Activated B cell treated with CpG ODN at 0.5 μM for 24 hours (primary cell): ENCODE results near the gene NMNAT3. TPM values are rescaled to one million over a fixed set of nuclear protein-coding genes. Genes with fewer than 3 reads are reported as not detected.
"Not testable (repeated sequence)": the region's sequence is repeated elsewhere in the genome, so short reads cannot be mapped to it uniquely, and the experiment has no call there.

Source experiments
- ATAC-seq: fragments of 200-7000 bp; cut with Tn5 transposase; one replicate; pipeline ENCODE4 v1.10.0; 2021; ENCODE audit warnings: low read depth, mild to moderate bottlenecking, moderate library complexity
- CTCF ChIA-PET: fragments of 350-600 bp; sonication (Branson Sonifier 250); formaldehyde crosslinking; loops from one replicate; lab custom pipeline; 2021; ENCODE audit warnings: antibody characterized with exemption; lab: Charles Lee
- POLR2A ChIA-PET: fragments of 350-600 bp; sonication (Branson Sonifier 250); formaldehyde crosslinking; loops from one replicate; lab custom pipeline; 2021; ENCODE audit warnings: antibody characterized with exemption; lab: Charles Lee
- DNase-seq: peaks from one replicate; pipeline ENCODE4 v3.0.0; 2022
- H3K27ac Mint-ChIP-seq: one replicate; pipeline ENCODE4 v1.8.0; 2020; ENCODE audit warnings: mixed read lengths
- H3K27me3 Mint-ChIP-seq: one replicate; pipeline ENCODE4 v1.8.0; 2021; ENCODE audit warnings: mixed read lengths
- H3K36me3 Mint-ChIP-seq: one replicate; pipeline ENCODE4 v1.8.0; 2021; ENCODE audit warnings: low read depth, mixed read lengths
- H3K4me1 Mint-ChIP-seq: one replicate; pipeline ENCODE4 v1.8.0; 2021; ENCODE audit warnings: mixed read lengths
- H3K4me3 Mint-ChIP-seq: one replicate; pipeline ENCODE4 v1.8.0; 2020; ENCODE audit warnings: mild to moderate bottlenecking, mixed read lengths
- H3K9me3 Mint-ChIP-seq: one replicate; pipeline ENCODE4 v1.8.0; 2020; ENCODE audit warnings: mixed read lengths
- intact Hi-C: fragments of 100-400 bp; cut with micrococcal nuclease; formaldehyde crosslinking; loops from one replicate; pipeline ENCODE4 v1.15.1; 2024
- total RNA-seq: library from RNA; stranded (reverse); gene quantifications from 2 replicates; pipeline ENCODE4 v1.2.3, GENCODE V29; 2022
- TF ChIP-seq, protein P1 (sequence below): fragments of 200-600 bp; IDR thresholded peaks from one replicate; pipeline ENCODE4 v1.8.0; 2022; ENCODE audit warnings: antibody characterized with exemption, mild to moderate bottlenecking

NMNAT3 gene
- total RNA-seq, 1 donor from 2014 or later: 1.1 TPM

GRCh38 chr3:139588450-139588849 lies 89.3 kb downstream of the NMNAT3 start:
- CTCF ChIA-PET: no interaction called here
- no peaks in the 10 kb centered on the region for H3K27me3 Mint-ChIP-seq
- no peak overlapping the region for H3K4me3 Mint-ChIP-seq
- POLR2A ChIA-PET: no interaction called here
- H3K4me1 Mint-ChIP-seq: no peaks in the 10 kb centered on the region
- ATAC-seq (no peak), DNase-seq (no peak)
- no peaks in the 10 kb centered on the region for H3K36me3 Mint-ChIP-seq
- no peaks in the 10 kb centered on the region for H3K9me3 Mint-ChIP-seq
- intact Hi-C loops: no loop called here
- TF ChIP-seq, protein P1, sequence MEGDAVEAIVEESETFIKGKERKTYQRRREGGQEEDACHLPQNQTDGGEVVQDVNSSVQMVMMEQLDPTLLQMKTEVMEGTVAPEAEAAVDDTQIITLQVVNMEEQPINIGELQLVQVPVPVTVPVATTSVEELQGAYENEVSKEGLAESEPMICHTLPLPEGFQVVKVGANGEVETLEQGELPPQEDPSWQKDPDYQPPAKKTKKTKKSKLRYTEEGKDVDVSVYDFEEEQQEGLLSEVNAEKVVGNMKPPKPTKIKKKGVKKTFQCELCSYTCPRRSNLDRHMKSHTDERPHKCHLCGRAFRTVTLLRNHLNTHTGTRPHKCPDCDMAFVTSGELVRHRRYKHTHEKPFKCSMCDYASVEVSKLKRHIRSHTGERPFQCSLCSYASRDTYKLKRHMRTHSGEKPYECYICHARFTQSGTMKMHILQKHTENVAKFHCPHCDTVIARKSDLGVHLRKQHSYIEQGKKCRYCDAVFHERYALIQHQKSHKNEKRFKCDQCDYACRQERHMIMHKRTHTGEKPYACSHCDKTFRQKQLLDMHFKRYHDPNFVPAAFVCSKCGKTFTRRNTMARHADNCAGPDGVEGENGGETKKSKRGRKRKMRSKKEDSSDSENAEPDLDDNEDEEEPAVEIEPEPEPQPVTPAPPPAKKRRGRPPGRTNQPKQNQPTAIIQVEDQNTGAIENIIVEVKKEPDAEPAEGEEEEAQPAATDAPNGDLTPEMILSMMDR: no peak
- H3K27ac Mint-ChIP-seq: no peak overlapping the region

GRCh38 chr3:139587797-139588196 lies 90.0 kb downstream of the NMNAT3 start:
- ATAC-seq (no peak), DNase-seq (no peak)
- POLR2A ChIA-PET: no interaction called here
- H3K27ac Mint-ChIP-seq: no peak overlapping the region
- CTCF ChIA-PET: no interaction called here
- intact Hi-C loops: no loop called here
- no peaks in the 10 kb centered on the region for H3K27me3 Mint-ChIP-seq
- H3K36me3 Mint-ChIP-seq: no peaks in the 10 kb centered on the region
- no peaks in the 10 kb centered on the region for H3K9me3 Mint-ChIP-seq
- no peak overlapping the region for H3K4me3 Mint-ChIP-seq
- TF ChIP-seq, protein P1: no peak
- no peaks in the 10 kb centered on the region for H3K4me1 Mint-ChIP-seq

GRCh38 chr3:139586420-139587017 lies 91.3 kb downstream of the NMNAT3 start:
- H3K4me1 Mint-ChIP-seq: no peaks in the 10 kb centered on the region
- no peaks in the 10 kb centered on the region for H3K27me3 Mint-ChIP-seq
- H3K27ac Mint-ChIP-seq: no peak overlapping the region
- ATAC-seq (no peak), DNase-seq (no peak)
- no peaks in the 10 kb centered on the region for H3K36me3 Mint-ChIP-seq
- POLR2A ChIA-PET: no interaction called here
- H3K9me3 Mint-ChIP-seq: no peaks in the 10 kb centered on the region
- CTCF ChIA-PET: no interaction called here
- TF ChIP-seq, protein P1: no peak
- H3K4me3 Mint-ChIP-seq: no peak overlapping the region
- intact Hi-C loops: no loop called here

DNA sequence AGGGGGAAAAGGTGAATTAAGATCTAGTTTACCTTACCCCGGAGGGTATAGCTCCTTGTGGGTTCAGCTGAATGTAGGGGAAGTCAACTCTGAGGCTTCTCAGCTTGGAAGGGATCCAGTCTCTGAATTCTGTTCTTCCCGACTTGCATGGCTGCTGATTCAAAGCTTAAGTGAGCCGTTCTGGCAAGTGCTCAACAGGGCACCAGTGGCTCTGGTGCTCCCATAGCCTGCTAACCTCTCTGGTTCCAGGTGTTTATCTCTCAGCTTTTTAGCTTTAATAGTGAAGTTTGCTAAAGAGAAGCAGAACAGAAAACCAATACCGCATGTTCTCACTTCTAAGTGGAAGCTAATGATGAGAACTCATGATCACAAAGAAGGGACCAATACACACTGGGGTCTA lies 92.0 kb downstream of the NMNAT3 start:
- TF ChIP-seq, protein P1: no peak
- H3K9me3 Mint-ChIP-seq: no peaks in the 10 kb centered on the region
- no peak for DNase-seq
- H3K27ac Mint-ChIP-seq: no peak overlapping the region
- no peaks in the 10 kb centered on the region for H3K36me3 Mint-ChIP-seq
- H3K27me3 Mint-ChIP-seq: no peaks in the 10 kb centered on the region
- H3K4me3 Mint-ChIP-seq: no peak overlapping the region
- H3K4me1 Mint-ChIP-seq: no peaks in the 10 kb centered on the region
- no peak for ATAC-seq
- ChIA-PET CTCF (no interaction called here), POLR2A (no interaction called here)
- intact Hi-C loops: no loop called here

GRCh38 chr3:139583651-139584050 lies 94.1 kb downstream of the NMNAT3 start:
- ATAC-seq, H3K27me3 Mint-ChIP-seq: not testable (repeated sequence)

DNA sequence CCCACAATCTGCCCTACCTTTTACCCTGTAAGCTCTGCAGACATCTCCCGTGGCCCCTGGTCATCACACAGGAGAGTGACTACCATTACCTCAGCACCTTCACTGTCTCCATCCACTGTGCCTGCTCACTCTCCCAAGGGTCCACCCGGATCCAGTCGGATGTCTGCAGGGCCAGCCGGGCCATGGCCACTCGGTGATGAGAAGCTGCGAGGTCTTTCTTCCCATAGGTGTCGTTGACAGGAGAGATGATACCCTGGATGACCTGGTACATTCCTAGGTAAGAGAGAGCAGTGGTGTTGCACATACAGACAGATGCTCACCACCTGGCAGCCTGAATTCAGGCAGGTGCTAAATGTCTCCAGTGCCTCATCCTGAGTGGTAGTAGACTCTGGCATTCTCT lies 99.0 kb downstream of the NMNAT3 start:
- TF ChIP-seq, protein P1: no peak
- H3K27me3 Mint-ChIP-seq: no peaks in the 10 kb centered on the region
- no peak for DNase-seq
- POLR2A ChIA-PET: no interaction called here
- no peak for ATAC-seq
- no peaks in the 10 kb centered on the region for H3K9me3 Mint-ChIP-seq
- CTCF ChIA-PET: no interaction called here
- intact Hi-C loops: no loop called here
- H3K4me1 Mint-ChIP-seq: no peaks in the 10 kb centered on the region
- no peaks in the 10 kb centered on the region for H3K36me3 Mint-ChIP-seq
- no peak overlapping the region for H3K4me3 Mint-ChIP-seq
- H3K27ac Mint-ChIP-seq: no peak overlapping the region

More at GRCh38 chr3:139583651-139584050, 94.1 kb downstream of the NMNAT3 start:
- H3K27ac Mint-ChIP-seq, H3K4me3 Mint-ChIP-seq, H3K4me1 Mint-ChIP-seq, DNase-seq, H3K9me3 Mint-ChIP-seq, CTCF ChIA-PET, H3K36me3 Mint-ChIP-seq, POLR2A ChIA-PET, intact Hi-C loops: not testable (repeated sequence)
